Chondrocyte (in vitro differentiated cells): ENCODE data around the gene SP1. TPM values are rescaled to one million over a fixed set of nuclear protein-coding genes. Genes with fewer than 3 reads are reported as not detected.

Source experiments
- DNase-seq: peaks from one replicate; pipeline ENCODE4 v3.0.0; 2021; ENCODE audit warnings: mixed read lengths, low spot score
- H3K27ac Mint-ChIP-seq: one replicate; pipeline ENCODE4 v1.8.0; 2021; ENCODE audit warnings: mild to moderate bottlenecking, moderate library complexity, mixed read lengths; ENCODE audit not compliant: unreplicated experiment
- H3K27me3 Mint-ChIP-seq: 2 replicates; pipeline ENCODE4 v1.8.0; 2021; ENCODE audit warnings: low read depth, mixed read lengths
- H3K36me3 Mint-ChIP-seq: 2 replicates; pipeline ENCODE4 v1.8.0; 2021; ENCODE audit warnings: low read depth, mixed read lengths
- H3K4me1 Mint-ChIP-seq: 2 replicates; pipeline ENCODE4 v1.8.0; 2021; ENCODE audit warnings: low read depth, mild to moderate bottlenecking, mixed read lengths
- H3K4me3 Mint-ChIP-seq: one replicate; pipeline ENCODE4 v1.8.0; 2021; ENCODE audit warnings: mild to moderate bottlenecking, moderate library complexity, mixed read lengths; ENCODE audit not compliant: unreplicated experiment
- H3K9me3 Mint-ChIP-seq: 2 replicates; pipeline ENCODE4 v1.8.0; 2021; ENCODE audit warnings: low read depth, mixed read lengths
- CTCF ChIP-seq: fragments of 200-600 bp; sonication (generic); IDR thresholded peaks from 2 replicates; pipeline ENCODE4 v1.5.0; 2021; ENCODE audit warnings: antibody characterized with exemption, mild to moderate bottlenecking, moderate library complexity
- total RNA-seq: library from RNA; stranded (reverse); gene quantifications from 3 replicates; pipeline ENCODE4 v1.2.1, GENCODE V29; 2021

SP1 gene
- total RNA-seq, 1 donor from 2014 or later = 59.0 TPM

- Mint-ChIP-seq H3K4me1 (peaks cover 24% of the 10 kb centered on the region), H3K9me3 (no peaks in the 10 kb centered on the region), H3K27ac (no peak overlapping the region), H3K27me3 (no peaks in the 10 kb centered on the region), H3K36me3 (peaks cover 12% of the 10 kb centered on the region), H3K4me3 (no peak overlapping the region)
- peak; percentile 42 for DNase-seq
- TF ChIP-seq CTCF = no peak
Measured at GRCh38 chr12:53378222-53378621, 1.8 kb upstream of the SP1 start.

GRCh38 chr12:53378724-53379388 is 1.1 kb upstream of the SP1 start:
- TF ChIP-seq CTCF = no peak
- Mint-ChIP-seq H3K9me3 (no peaks in the 10 kb centered on the region), H3K4me1 (peaks cover 30% of the 10 kb centered on the region), H3K4me3 (no peak overlapping the region), H3K36me3 (peaks cover 18% of the 10 kb centered on the region), H3K27ac (no peak overlapping the region), H3K27me3 (no peaks in the 10 kb centered on the region)
- DNase-seq = peak; percentile 4

- Mint-ChIP-seq H3K4me1 (peaks cover 36% of the 10 kb centered on the region), H3K36me3 (peaks cover 20% of the 10 kb centered on the region), H3K27me3 (no peaks in the 10 kb centered on the region), H3K9me3 (no peaks in the 10 kb centered on the region), H3K27ac (no peak overlapping the region), H3K4me3 (no peak overlapping the region)
- no peak for TF ChIP-seq CTCF
- DNase-seq = peak; percentile 97
Measured at GRCh38 chr12:53379389-53380103, 430 bp upstream of the SP1 start.

- Mint-ChIP-seq H3K4me1 (peaks cover 44% of the 10 kb centered on the region), H3K9me3 (no peaks in the 10 kb centered on the region), H3K27ac (peak overlapping the region; percentile 96), H3K27me3 (no peaks in the 10 kb centered on the region), H3K36me3 (peaks cover 23% of the 10 kb centered on the region), H3K4me3 (peak overlapping the region; percentile 83)
- DNase-seq = peak; percentile 28
- peak; percentile 24 for TF ChIP-seq CTCF
Measured at GRCh38 chr12:53380794-53381730, 1.1 kb downstream of the SP1 start.
